NOMO-1 treated with DMSO at 0.1 percent for 48 hours (cell line): ENCODE measurements around the gene AP4E1.
"Not testable (repeated sequence)": the region's sequence is repeated elsewhere in the genome, so short reads cannot be mapped to it uniquely, and the experiment has no call there.

Experiments used
- DNase-seq: peaks from one replicate; lab custom pipeline; 2025; ENCODE audit not compliant: unreplicated experiment; lab: John Stamatoyannopoulos, UW

Gene AP4E1

GRCh38 chr15:50943638-50944037, 35.2 kb downstream of the AP4E1 start:
- DNase-seq, result no peak

DNA sequence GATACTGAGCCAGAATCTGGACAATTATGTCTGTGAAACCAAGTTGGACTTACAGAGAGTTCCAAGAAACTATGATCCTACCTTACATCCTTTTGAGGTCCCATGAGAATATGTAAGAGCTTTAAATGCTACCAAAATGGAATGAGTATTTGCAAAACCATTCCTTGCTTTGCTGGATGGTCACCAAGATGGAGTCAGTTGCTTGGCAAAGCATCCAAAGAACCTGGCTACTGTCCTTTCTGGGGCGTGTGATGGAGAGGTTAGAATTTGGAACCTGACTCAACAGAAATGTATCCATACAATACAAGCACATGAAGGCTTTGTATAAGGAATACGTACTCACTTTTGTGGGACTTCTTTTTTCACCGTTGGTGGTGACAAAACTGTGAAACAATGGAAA, 36.2 kb downstream of the AP4E1 start:
- DNase-seq, result no peak

DNA sequence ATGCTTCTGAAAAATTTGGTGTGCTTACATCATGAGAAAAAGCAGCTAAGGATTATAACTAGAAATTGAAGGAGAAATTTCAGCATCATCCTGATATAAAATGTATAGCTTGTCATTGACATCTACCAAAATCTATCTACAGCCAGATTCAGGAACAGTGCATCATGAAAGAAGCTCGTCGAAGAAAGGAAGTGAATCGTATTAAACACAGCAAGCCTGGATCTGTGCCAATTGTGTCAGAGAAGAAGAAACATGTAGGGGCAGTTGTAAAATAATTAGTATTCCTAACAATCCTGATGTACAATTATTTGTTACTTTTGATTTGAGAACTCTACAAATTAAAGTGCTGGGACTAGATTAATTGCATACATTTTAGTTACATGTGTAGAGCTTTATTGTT, 37.2 kb downstream of the AP4E1 start:
- DNase-seq, result no peak

GRCh38 chr15:50950745-50951144, 42.3 kb downstream of the AP4E1 start:
- DNase-seq, result not testable (repeated sequence)

DNA sequence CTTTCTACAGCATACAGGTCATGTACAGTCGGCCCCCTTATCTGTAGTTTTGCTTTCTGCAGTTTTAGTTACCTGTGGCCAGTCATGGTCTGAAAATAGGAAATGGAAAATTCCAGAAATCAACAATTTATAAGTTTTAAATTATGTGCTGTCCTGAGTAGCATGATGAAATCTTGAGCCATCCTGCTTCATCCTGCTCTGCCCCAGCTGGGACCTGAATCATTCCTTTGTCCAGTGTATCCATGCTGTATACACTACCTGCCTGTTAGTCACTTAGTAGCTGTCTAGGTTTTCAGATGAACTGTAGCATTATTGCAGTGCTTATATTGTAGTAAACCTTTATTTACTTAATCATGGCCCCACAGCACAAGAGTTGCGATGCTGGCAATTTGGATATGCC, 44.8 kb downstream of the AP4E1 start:
- no peak for DNase-seq

DNA sequence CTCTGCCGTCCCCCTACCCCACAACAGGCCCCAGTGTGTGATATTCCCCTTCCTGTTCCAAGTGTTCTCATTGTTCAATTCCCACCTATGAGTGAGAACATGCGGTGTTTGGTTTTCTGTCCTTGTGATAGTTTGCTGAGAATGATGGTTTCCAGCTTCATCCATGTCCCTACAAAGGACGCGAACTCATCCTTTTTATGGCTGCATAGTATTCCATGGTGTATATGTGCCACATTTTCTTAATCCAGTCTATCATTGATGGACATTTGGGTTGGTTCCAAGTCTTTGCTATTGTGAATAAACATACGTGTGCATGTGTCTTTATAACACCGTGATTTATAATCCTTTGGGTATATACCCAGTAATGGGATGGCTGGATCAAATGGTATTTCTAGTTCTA, 46.4 kb downstream of the AP4E1 start:
- DNase-seq, result not testable (repeated sequence)

DNA sequence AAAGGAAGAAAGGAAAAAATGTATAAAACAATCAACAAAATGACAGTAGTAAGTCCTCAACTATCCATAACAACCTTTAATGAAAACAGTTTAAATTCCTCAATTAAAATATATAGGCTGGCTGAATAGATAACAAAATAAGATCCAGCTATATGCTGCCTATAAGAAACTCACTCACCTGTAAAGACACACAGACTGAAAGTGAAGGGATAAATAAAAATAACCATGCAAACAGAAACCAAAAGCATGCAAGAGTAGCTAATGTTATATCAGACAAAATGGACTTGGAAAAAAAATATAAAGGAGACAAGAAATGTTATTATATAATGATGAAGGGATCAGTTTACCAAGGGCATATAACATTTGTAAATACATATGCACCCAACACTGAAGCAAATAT, 51.2 kb downstream of the AP4E1 start:
- DNase-seq, result no peak

DNA sequence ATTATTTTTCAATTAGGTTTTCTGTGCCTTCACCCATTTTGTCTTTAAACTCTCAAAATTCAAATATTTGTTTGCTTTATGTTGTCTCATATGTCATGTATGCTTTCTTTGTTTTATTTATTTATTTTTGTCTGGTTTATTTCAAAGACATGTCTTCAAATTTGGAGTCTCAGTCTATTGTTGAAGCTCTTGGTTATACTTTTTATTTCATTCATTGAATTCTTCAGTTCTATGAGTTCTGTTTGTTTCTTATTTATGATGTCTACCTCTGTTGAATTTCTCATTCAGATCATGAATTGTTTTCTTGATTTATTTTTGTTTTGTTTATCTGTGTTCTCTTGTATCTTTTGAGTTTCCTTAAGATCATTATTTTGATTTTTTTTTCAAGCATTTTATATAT, 55.6 kb downstream of the AP4E1 start:
- DNase-seq, result no peak

GRCh38 chr15:50968353-50968752, 59.9 kb downstream of the AP4E1 start:
- no peak for DNase-seq

GRCh38 chr15:50970524-50970923, 62.0 kb downstream of the AP4E1 start:
- no peak for DNase-seq

DNA sequence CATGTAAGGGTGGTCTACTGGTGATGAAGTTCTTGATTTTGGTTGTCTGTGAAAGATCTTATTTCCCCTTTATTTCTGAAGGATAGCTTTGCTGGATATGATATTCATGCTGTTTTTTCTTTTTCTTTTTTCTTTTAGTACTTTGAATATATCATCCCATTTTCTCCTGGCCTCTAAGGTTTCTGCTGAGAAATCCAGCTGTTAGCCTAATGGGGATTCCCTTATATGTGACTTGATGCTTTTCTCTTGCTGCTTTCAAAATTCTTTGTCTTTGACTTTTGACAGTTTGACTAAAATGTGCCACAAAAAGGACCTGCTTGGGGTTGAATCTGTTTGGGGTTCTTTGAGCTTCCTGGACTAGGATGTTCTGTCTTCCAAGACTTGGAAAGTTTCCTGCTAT, 62.6 kb downstream of the AP4E1 start:
- DNase-seq, result no peak

DNA sequence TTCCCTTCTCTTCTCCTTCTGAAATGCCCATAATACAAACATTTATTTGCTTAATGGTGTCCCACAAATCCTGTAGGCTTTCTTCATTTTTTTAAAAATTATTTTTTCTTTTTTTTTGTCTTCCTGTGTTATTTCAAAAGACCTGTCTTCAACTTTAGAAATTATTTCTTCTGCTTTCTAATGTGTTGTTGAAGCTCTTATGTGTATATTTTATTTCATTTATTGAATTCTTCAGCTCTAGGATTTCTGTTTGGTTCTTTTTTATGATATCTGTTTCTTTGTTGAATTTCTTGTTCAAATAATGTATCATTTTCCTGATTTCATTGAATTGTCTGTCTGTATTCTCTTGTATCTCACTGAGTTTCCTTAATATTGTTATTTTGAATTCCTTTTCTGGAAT, 63.1 kb downstream of the AP4E1 start:
- DNase-seq, result no peak

GRCh38 chr15:50973605-50974004, 65.1 kb downstream of the AP4E1 start:
- no peak for DNase-seq

GRCh38 chr15:50977162-50977561, 68.7 kb downstream of the AP4E1 start:
- DNase-seq, result no peak

DNA sequence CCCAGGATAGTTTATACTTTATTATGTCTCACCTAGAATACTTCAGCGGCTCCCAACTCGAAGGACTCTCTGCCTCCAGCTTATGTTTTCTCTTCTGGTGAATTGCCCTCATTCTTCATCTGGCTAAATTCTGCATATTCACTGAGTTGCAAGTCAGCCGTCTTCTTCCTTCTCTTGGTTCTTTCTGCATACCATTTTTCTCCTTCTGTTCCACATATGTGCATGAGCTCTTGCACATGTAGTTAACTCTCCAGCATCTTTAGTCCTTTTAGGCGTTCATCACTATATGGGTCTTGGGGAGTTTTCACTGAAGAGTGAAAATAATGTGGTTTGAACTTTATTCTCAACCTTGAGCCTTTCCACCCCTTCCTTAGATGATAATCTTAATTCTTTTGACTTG, 70.1 kb downstream of the AP4E1 start:
- DNase-seq, result no peak

DNA sequence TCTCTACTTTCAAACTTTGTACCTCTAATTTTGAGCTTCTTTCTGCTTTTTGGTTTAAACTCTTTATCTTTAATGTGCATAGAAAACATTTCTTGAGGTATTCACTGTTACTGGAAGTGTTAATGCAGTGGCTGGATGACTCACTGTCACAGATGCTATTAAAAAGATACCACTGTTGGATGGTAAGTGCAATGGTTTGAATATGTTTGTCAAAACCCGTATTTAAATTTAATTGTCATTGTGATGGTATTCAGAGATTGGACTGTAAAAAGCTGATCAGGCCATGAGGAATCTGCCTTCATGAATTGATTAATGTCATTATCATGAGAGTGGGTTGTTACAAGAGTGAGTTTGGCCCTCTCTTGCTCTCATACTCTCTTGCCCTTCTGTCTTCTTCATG, 70.6 kb downstream of the AP4E1 start:
- DNase-seq, result no peak

DNA sequence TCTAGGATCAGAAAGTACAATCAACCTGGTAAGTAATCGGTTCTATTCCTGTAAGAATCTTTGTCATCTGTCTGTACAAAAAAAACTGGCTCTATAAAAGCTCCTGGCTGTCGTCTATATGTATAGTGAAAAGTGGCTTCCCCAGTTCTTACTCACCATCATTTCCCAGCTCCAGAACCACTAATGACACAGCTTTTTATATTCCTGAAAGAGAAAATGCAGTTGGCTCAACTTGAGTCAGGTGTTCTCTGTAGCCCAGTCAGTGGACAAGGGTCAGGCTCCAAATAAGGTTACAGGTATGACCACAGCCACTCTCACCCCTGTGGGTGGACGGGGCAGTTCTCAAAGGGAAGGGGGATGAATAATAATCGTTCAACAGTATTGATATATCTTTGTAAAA, 85.1 kb downstream of the AP4E1 start:
- DNase-seq, result no peak

DNA sequence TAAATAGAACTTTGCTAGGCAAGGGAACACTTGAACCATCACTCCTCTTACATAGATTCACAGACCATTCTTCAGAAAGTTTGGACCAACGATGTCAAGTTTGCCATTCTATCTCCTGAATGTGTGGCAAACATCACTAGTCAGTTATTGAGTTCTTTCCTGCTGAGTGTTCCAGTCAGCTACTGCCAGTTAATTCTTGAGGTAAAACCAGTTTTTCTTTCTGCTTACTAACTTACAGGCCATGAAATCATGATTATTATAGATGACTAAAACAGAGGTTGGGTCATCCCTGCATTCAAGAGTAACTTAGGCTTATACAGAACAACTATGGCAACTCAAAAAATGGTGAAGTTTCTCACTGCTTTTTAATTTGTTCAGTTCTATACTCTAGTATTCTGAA, 88.2 kb downstream of the AP4E1 start:
- no peak for DNase-seq

DNA sequence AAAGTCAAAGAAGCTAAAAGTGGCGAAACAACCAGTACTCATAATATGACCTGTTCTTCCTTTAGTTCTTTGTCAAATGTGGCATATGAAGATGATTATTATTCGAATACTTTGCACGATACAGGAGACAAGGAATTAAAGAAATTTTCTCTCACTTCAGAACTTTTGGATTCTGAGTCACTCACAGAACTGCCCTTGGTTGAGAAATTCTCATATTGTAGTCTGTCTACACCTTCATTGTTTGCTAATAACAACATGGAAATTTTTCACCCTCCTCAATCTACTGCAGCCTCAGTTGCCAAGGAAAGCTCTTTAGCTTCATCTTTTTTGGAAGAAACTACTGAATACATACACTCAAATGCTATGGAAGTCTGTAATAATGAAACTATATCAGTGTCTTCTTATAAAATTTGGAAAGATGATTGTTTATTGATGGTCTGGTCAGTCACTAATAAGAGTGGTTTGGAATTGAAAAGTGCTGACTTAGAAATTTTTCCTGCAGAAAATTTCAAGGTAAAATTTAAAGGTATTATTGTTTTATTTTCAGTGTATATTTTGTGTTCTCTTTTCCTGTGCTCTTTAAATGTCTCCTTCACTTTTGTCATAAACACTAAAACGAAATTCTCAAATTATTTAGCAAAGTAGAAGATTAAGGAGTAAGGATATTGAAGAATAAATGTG, 89.0 kb downstream of the AP4E1 start:
- no peak for DNase-seq

- DNase-seq, result peak; percentile 66
These were observed 95.6 kb downstream of the AP4E1 start for GRCh38 chr15:51004103-51004551.

- no peak for DNase-seq
These were observed 98.0 kb downstream of the AP4E1 start for GRCh38 chr15:51006336-51006985.

- no peak for DNase-seq
These were observed 98.7 kb downstream of the AP4E1 start for GRCh38 chr15:51007131-51007666.

GRCh38 chr15:51011212-51011611, 102.7 kb downstream of the AP4E1 start:
- no peak for DNase-seq
